ENCODE measurements around the gene MEGF10. TPM values are rescaled to one million over a fixed set of nuclear protein-coding genes. Genes with fewer than 3 reads are reported as not detected.

The MEGF10 gene
- total and polyA plus RNA-seq, 2 of the 8 experiments (the other 6 are each of a cell fraction or from before 2014, with no cell fraction given) = 38.2 to 53.1 TPM

DNA sequence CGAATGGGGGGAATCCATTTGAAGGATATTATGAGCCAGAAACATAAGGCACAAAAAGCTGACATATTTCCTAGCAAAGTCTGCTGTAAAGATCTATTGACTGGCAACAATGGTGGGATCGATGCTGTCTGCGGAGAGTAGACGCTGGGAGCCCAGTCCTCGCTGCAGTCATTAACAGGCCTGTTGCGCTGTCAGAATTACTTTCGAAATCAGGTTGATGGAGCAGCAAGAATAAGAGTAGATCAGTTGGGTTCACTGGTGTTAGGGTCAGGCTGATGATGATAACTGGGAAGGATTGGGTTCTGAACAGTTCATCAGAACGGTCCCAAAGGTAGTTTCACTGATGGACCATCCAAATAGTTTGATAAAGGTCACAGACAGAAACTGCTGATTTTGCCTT is 87.1 kb downstream of the MEGF10 start (continued):
- TF ChIP-seq, protein P1, sequence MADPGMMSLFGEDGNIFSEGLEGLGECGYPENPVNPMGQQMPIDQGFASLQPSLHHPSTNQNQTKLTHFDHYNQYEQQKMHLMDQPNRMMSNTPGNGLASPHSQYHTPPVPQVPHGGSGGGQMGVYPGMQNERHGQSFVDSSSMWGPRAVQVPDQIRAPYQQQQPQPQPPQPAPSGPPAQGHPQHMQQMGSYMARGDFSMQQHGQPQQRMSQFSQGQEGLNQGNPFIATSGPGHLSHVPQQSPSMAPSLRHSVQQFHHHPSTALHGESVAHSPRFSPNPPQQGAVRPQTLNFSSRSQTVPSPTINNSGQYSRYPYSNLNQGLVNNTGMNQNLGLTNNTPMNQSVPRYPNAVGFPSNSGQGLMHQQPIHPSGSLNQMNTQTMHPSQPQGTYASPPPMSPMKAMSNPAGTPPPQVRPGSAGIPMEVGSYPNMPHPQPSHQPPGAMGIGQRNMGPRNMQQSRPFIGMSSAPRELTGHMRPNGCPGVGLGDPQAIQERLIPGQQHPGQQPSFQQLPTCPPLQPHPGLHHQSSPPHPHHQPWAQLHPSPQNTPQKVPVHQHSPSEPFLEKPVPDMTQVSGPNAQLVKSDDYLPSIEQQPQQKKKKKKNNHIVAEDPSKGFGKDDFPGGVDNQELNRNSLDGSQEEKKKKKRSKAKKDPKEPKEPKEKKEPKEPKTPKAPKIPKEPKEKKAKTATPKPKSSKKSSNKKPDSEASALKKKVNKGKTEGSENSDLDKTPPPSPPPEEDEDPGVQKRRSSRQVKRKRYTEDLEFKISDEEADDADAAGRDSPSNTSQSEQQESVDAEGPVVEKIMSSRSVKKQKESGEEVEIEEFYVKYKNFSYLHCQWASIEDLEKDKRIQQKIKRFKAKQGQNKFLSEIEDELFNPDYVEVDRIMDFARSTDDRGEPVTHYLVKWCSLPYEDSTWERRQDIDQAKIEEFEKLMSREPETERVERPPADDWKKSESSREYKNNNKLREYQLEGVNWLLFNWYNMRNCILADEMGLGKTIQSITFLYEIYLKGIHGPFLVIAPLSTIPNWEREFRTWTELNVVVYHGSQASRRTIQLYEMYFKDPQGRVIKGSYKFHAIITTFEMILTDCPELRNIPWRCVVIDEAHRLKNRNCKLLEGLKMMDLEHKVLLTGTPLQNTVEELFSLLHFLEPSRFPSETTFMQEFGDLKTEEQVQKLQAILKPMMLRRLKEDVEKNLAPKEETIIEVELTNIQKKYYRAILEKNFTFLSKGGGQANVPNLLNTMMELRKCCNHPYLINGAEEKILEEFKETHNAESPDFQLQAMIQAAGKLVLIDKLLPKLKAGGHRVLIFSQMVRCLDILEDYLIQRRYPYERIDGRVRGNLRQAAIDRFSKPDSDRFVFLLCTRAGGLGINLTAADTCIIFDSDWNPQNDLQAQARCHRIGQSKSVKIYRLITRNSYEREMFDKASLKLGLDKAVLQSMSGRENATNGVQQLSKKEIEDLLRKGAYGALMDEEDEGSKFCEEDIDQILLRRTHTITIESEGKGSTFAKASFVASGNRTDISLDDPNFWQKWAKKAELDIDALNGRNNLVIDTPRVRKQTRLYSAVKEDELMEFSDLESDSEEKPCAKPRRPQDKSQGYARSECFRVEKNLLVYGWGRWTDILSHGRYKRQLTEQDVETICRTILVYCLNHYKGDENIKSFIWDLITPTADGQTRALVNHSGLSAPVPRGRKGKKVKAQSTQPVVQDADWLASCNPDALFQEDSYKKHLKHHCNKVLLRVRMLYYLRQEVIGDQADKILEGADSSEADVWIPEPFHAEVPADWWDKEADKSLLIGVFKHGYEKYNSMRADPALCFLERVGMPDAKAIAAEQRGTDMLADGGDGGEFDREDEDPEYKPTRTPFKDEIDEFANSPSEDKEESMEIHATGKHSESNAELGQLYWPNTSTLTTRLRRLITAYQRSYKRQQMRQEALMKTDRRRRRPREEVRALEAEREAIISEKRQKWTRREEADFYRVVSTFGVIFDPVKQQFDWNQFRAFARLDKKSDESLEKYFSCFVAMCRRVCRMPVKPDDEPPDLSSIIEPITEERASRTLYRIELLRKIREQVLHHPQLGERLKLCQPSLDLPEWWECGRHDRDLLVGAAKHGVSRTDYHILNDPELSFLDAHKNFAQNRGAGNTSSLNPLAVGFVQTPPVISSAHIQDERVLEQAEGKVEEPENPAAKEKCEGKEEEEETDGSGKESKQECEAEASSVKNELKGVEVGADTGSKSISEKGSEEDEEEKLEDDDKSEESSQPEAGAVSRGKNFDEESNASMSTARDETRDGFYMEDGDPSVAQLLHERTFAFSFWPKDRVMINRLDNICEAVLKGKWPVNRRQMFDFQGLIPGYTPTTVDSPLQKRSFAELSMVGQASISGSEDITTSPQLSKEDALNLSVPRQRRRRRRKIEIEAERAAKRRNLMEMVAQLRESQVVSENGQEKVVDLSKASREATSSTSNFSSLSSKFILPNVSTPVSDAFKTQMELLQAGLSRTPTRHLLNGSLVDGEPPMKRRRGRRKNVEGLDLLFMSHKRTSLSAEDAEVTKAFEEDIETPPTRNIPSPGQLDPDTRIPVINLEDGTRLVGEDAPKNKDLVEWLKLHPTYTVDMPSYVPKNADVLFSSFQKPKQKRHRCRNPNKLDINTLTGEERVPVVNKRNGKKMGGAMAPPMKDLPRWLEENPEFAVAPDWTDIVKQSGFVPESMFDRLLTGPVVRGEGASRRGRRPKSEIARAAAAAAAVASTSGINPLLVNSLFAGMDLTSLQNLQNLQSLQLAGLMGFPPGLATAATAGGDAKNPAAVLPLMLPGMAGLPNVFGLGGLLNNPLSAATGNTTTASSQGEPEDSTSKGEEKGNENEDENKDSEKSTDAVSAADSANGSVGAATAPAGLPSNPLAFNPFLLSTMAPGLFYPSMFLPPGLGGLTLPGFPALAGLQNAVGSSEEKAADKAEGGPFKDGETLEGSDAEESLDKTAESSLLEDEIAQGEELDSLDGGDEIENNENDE (IDR thresholded peaks at IDR 0.05; ENCODE audit: insufficient replicate concordance, low read length) = no peak
- TF ChIP-seq, protein P2, sequence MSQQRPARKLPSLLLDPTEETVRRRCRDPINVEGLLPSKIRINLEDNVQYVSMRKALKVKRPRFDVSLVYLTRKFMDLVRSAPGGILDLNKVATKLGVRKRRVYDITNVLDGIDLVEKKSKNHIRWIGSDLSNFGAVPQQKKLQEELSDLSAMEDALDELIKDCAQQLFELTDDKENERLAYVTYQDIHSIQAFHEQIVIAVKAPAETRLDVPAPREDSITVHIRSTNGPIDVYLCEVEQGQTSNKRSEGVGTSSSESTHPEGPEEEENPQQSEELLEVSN (IDR thresholded peaks at IDR 0.05) = no peak
- no peak for TF ChIP-seq MAFK (IDR thresholded peaks at IDR 0.05; ENCODE audit: low read depth, low read length)
- no peak for TF ChIP-seq CHD1 (IDR thresholded peaks at IDR 0.05; ENCODE audit: low read depth, low read length)

Data from H1 (cell line).